ENCODE data around the gene FOXP1. TPM values are rescaled to one million over a fixed set of nuclear protein-coding genes. Genes with fewer than 3 reads are reported as not detected.

The FOXP1 gene
- total and polyA plus RNA-seq, 12 donors = 4.8 to 56.0 (median 43.8) TPM

DNA sequence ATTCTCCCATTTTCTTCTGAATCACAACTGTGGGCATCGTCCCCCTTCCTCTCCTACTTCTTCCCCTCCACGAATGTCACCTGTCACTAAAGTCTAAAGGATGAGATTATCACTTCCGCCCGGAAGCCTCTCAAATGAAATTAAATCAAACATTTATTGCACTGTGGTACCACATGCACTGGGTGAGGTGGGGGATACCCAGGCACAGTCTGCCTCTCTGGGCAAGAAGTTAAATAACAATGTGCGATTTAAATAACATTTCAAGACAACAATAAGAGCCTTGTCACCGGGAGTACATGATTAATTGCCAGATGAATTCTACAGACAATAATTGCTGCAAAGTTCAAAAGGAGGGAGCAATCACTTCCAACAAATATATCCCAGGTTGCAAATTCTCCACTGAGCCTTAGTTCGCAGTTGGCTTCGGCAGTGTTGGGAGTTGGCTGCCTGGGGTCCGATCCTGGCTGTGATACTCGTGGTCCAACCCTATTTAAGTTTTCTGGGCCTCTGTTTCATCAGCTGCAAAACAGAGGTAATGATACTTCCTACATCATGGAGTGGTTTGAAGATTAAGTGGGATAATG lies 77.7 kb downstream of the FOXP1 start:
- no peak overlapping the region for H3K27ac ChIP-seq
- no peak overlapping the region for H3K4me3 ChIP-seq
- H3K36me3 ChIP-seq = no peaks in the 10 kb centered on the region
- TF ChIP-seq, protein P1, sequence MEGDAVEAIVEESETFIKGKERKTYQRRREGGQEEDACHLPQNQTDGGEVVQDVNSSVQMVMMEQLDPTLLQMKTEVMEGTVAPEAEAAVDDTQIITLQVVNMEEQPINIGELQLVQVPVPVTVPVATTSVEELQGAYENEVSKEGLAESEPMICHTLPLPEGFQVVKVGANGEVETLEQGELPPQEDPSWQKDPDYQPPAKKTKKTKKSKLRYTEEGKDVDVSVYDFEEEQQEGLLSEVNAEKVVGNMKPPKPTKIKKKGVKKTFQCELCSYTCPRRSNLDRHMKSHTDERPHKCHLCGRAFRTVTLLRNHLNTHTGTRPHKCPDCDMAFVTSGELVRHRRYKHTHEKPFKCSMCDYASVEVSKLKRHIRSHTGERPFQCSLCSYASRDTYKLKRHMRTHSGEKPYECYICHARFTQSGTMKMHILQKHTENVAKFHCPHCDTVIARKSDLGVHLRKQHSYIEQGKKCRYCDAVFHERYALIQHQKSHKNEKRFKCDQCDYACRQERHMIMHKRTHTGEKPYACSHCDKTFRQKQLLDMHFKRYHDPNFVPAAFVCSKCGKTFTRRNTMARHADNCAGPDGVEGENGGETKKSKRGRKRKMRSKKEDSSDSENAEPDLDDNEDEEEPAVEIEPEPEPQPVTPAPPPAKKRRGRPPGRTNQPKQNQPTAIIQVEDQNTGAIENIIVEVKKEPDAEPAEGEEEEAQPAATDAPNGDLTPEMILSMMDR (IDR thresholded peaks at IDR 0.05) = no peak
- no peaks in the 10 kb centered on the region for H3K9me3 ChIP-seq
- DNase-seq (no peak), ATAC-seq (no peak)
- H3K4me1 ChIP-seq = peaks cover 0 to 10% (median 0%) of the 10 kb centered on the region in 9 donors
- no peaks in the 10 kb centered on the region for H3K27me3 ChIP-seq
- intact Hi-C loops (cut with DNase I) = no loop called here
- WGBS, 2 donors = 86 to 92% methylated on average over 10 of the region's 10 CpGs

- no peaks in the 10 kb centered on the region for H3K27me3 ChIP-seq
- no peaks in the 10 kb centered on the region for H3K9me3 ChIP-seq
- intact Hi-C loops (cut with DNase I) = no loop called here
- H3K36me3 ChIP-seq = no peaks in the 10 kb centered on the region
- no peak for DNase-seq
- peaks cover 0 to 8% (median 1%) of the 10 kb centered on the region in 9 donors for H3K4me1 ChIP-seq
- peak overlapping the region in 1 of 10 donors; percentile 51 for H3K27ac ChIP-seq
- no peak overlapping the region for H3K4me3 ChIP-seq
- TF ChIP-seq, protein P1 (IDR thresholded peaks at IDR 0.05) = no peak
- peak in 1 of 8 donors; percentile 60 for ATAC-seq
- 78% methylated on average over 15 of the region's 15 CpGs for WGBS, 2 donors
These were observed 79.1 kb downstream of the FOXP1 start for GRCh38 chr3:71504250-71505036.

DNA sequence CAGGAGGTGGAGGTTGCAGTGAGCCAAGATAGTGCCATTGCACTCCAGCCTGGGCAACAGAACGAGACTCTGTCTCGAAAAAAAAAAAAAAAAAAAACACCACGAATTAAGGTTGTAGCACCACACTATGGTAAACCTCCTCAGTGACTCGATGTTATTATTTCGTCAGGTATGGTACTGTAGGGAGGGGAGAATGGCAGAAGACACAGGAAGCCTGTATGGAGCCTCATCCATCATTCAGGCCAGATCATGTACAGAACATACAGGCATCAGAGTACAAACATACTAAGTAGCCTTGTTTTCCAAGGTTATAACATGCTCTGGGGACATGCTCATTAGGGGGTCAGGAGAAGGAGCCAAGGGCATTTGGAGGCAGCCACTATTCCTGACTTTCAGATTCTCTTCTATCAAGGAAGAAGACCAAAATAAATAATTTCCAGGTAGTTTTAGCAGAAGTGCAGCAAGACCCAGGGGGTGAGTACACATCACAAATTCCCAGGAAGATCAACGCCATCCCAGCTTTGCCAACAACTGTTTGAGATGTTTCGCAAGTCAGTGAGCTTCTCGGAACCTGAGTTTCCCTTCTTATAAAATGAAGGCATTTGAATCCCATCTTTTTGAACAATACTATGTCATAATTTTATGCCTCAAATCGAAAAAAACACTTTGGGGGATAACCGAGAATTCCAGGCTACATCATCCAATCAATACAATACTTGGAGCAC lies 79.8 kb downstream of the FOXP1 start:
- ATAC-seq (no peak), DNase-seq (no peak)
- Histone ChIP-seq H3K4me3 (no peak overlapping the region), H3K9me3 (no peaks in the 10 kb centered on the region), H3K36me3 (no peaks in the 10 kb centered on the region), H3K27me3 (no peaks in the 10 kb centered on the region), H3K27ac (peak overlapping the region in 1 of 10 donors; percentile 48), H3K4me1 (peaks cover 0 to 15% (median 9%) of the 10 kb centered on the region in 9 donors)
- TF ChIP-seq, protein P1 (IDR thresholded peaks at IDR 0.05) = no peak
- whole genome bisulfite sequencing, 2 donors = 94 to 96% methylated on average over 10 of the region's 10 CpGs
- intact Hi-C loops (cut with DNase I) = no loop called here

GRCh38 chr3:71502066-71502625 lies 81.4 kb downstream of the FOXP1 start:
- H3K27ac ChIP-seq = no peak overlapping the region

More at GRCh38 chr3:71502066-71502625, 81.4 kb downstream of the FOXP1 start:
- no peak for DNase-seq
- Histone ChIP-seq H3K9me3 (no peaks in the 10 kb centered on the region), H3K4me3 (no peak overlapping the region), H3K4me1 (peaks cover 0 to 31% (median 24%) of the 10 kb centered on the region in 9 donors), H3K27me3 (no peaks in the 10 kb centered on the region), H3K36me3 (no peaks in the 10 kb centered on the region)
- intact Hi-C loops (cut with DNase I) = no loop called here
- TF ChIP-seq, protein P1 (IDR thresholded peaks at IDR 0.05) = no peak
- ATAC-seq = no peak
- 90 to 93% methylated on average over 5 of the region's 5 CpGs for WGBS, 2 donors

Data from heart right ventricle (tissue), 16 donors.